HG03159 (cell line): ENCODE results near the gene SLC25A25.
A peak's percentile ranks its signal among the peaks of the same experiment; 100 is the strongest.
"Not testable (repeated sequence)": the region's sequence is repeated elsewhere in the genome, so short reads cannot be mapped to it uniquely, and the experiment has no call there.

Experiments used
- ATAC-seq: cut with Tn5 transposase; IDR thresholded peaks from one replicate; pipeline ENCODE4 v1.9.1; 2021; ENCODE audit warnings: mild to moderate bottlenecking, moderate library complexity; ENCODE audit not compliant: unreplicated experiment

Gene SLC25A25

DNA sequence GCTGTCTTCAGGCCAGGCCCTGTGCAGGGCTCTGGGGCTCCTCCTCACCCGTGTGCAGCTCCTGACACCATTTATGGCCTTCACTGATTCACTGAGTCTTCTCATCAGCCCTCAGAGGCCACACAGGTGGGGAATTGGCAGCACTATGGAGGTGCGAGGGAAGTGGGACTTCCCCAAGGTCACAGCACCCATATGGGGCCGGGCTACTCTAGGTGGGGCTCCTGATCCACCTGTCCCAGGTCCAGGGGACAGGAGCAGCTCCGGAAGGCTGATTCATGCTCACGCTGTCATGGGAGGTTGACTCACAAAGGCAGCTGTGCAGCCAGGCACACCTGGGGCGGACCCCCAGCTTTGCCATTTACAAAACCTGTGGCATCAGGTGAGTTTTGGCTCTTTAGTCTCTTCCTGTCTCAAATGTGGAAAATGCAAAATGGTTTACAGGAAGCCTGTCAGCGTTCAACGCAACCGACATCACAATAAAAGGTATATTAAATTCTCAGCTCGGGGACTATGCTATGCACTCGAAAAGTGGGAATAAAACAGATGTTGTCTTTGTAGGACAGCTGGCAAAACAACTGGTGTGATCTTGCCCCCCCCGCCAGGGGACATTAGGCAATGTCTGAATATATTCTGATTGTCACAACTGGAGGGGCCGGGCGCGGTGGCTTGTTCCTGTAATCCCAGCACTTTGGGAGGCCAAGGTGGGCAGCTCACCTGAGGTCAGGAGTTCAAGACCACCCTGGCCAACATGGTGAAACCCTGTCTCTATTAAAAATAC is 15.9 kb upstream of the SLC25A25 start:
- ATAC-seq = no peak

DNA sequence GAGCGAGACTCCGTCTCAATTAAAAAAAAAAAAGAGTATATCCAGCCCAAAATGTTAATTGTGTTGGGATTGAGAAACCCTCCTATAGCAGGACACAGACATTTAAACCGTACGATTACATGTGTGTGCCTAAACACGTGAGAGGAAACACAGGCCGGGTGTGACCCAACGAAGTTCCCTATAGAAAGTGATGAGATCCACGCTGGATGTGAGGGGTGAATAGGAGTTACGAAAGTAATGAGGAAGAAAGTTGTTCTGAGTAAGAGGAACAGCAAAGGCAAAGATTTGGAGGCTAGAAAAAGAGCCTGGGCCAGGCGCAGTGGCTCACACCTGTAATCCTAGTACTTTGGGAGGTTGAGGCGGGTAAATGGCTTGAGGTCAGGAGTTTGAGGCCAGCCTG is 14.5 kb upstream of the SLC25A25 start:
- ATAC-seq = no peak

DNA sequence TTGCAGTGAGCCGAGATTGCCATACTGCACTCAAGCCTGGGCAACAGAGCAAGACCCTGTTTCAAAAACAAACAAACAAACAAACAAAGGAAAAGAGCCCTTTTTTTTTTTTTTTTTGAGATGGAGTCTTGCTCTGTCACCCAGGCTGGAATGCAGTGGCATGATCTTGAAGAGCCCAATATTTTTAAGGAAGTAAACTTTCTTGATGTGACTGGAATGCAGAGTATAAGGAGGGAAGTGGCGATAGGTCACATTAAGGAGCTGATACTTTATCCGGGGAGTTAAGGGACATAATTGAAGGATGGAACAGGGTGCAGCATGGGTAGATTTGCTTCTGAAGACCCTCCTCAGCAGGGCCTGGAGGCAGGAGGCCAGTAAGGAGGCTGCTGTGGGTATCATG is 13.9 kb upstream of the SLC25A25 start:
- ATAC-seq = no peak

- ATAC-seq = no peak
These were observed 12.5 kb upstream of the SLC25A25 start for GRCh38 chr9:128055344-128056040.

DNA sequence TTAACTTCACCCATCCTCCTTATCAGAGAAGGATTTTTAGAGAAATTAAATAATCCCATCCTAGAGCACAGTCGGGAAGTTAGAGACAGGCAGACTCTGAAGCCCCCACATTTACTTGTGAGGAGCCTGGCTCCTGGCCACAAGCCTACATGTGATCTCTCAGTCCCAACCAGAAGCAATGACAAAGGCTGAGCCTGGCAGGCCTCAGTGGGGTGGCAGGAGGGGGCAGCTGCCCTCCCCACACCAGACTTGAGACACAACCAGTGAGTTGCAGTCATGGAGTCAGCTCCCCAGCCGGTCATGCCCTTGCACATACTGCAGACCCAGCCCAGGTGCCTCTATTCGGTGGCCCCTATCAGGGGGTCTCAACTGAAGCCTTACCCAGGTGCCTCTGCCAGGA is 11.9 kb upstream of the SLC25A25 start:
- no peak for ATAC-seq

- no peak for ATAC-seq
These were observed 10.9 kb upstream of the SLC25A25 start for GRCh38 chr9:128056887-128057723.

DNA sequence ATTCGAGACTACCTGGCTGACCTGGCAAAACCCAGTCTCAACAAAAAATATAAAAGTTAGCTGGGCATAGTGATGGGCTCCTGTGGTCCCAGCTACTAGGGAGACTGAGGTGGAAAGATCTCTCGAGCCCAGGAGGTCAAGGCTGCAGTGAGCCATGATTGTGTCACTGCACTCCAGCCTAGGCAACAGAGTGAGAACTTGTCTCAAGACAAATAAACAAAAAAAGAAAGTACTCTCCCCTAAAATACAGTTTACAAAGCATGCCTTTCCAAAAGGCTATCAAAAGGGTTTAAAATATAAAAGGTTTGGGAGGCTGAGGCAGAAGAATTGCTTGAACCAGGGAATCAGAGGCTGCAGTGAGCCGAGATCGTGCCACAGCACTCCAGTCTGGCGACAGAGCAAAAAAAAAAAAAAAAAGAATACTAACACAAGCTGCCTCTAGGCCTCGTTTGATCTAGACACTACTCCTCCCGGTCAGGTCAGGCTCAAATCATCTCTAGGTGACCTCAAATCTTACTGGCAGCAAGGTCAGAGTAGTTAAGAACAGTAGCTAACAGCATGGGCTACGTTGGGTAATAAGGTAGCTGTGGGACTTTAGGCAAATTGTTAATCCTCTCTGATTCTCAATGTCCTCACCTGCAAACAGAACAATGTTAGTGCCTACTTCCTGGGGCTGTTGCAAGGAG is 10.2 kb upstream of the SLC25A25 start:
- ATAC-seq = no peak

DNA sequence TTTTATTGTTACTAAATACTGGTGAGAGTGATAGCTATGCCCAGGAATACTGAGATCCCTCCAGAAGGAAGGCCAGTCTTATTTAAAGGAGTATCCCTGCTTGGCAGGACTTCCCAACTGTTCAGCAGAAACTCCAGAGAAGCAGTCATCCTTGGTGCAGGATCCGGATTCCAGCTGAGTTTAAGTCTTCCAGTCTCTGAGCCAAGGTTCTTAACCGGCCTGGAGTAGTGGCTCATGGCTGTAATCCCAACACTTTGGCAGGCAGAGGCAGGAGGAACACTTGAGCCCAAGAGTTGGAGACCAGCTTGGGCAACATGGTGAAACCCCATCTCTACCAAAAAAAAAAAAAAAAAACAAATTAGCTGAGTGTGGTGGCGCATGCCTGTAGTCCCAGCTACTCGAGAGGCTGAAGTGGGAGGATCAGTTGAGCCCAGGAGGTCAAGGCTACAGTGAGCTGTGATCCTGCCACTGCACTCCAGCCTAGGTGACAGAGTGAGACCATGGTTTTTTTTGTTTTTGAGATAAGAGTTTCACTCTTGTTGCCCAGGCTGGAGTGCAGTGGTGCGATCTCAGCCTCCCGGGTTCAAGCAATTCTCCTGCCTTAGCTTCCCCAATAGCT is 8.6 kb upstream of the SLC25A25 start:
- ATAC-seq = no peak

DNA sequence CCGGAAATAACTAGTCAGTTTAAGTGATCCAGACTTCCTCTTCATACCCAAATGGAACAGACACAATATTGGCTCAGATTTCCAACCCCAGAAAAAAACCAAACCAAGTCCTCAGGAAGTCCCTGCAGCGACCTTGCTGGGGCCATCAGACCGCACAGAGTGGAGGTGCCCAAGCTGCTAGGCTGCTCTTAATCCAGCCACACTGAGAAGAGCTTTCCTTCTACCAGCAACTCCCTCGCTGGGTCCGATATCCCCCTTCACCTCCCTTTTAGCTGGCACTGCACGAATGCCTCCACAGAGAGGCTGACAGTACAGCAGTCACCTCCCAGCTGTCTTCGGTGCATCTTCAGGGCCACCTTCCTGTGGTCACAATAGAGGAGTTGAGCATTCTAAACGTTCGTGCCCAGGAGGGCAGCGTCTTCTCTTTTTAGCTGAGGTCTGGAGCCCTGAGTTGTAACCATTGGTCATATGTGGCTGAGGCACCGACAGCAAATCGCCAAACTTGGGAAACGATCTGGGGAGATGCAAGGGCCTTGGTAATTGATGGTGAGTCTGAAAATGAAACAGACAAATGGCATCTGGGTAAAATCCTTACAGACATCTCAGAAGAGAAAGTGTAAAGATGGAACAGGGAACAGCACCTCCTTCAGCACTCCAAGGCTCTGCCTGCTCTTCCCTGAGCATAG is 6.6 kb upstream of the SLC25A25 start:
- ATAC-seq = no peak

DNA sequence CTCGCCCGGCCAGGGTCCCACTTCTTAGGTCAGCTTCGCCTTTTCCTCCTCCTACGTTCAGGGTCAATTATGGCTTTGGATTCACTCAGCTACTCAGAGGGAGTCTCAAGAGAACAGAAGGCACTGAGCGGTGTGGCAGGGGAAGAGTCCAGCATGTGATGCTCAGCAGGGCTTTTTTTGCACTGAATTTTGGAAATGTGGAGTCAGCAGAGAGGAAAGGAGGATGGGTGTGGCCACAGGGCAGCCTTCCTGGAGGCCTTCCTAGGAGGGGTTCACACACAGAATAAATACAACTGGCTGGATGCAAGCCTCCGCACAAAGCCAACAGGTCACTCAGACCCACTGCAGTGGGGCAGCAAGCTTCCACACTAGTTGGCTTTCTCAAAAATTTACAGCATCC is 5.8 kb upstream of the SLC25A25 start:
- ATAC-seq = no peak

GRCh38 chr9:128062846-128063831 is 4.9 kb upstream of the SLC25A25 start:
- no peak for ATAC-seq

- no peak for ATAC-seq
These were observed 1.9 kb upstream of the SLC25A25 start for GRCh38 chr9:128065907-128066712.

- ATAC-seq = peak; percentile 54
These were observed 1.1 kb upstream of the SLC25A25 start, which contains the start of gene NAIF1 for GRCh38 chr9:128066713-128067644. Gene NAIF1, minus strand, starts transcription at chr9:128067320. Its CDS starts 219 bp downstream, at chr9:128067101.

DNA sequence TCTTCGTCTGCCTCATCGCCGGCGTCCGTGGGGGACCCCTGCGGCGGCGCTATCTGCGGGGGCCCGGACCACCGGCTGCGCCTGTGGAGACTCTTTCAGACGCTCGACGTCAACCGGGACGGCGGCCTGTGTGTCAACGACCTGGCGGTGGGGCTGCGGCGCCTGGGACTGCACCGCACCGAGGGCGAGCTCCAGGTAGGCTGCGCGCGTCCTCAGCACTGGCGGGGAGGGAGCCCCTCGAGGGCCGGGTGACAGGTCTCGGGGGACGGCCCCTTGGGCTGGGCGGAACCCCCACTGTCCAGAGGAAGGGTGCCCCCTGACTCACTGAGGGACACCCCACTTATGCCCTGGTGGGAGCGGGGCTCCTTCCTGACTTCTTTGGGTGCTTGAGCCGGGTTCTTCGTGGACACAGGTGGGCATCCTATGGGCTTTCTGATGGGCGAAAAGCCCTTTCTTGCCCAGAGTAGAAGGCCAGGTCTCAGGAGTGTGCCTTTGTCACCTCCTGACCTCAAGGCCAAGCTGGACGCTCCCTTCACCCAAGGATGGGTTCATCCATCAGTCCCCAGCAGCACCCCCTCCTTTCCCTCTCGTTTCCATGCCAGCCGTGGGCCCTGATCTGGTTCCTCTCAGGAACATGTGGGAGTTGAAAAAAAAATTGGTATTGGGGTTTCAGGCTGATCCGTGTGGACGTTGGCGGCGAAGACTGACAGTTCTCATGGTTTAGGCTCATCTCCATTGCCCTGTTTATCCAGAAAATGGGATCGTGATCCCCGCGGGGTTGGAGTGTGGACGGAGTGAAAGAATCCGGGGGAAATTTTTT is 564 bp downstream of the SLC25A25 start:
- peak; percentile 8 for ATAC-seq

DNA sequence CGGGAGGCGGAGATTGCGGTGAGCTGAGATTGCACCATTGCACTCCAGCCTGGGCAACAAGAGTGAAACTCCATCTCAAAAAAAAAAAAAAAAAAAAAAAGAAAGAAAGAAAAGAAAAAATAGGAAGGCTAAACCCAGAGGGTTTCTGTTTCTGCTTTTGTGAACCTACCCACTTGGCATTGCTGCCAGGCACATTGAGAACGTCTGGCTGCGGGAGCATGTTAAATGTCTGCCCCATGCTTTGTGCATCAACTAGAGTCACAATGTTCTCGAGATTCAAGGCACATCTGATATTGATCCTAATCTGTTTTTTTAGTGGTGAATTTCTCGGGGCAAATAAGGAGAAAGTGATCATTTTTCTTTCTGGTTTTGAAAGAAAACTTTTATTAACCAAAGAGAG is 2.8 kb downstream of the SLC25A25 start:
- no peak for ATAC-seq

- not testable (repeated sequence) for ATAC-seq
These were observed 3.4 kb downstream of the SLC25A25 start for GRCh38 chr9:128071475-128071874.
